GM19395 (cell line): ENCODE data around the gene FRMD4A.

Experiments used
- ATAC-seq: cut with Tn5 transposase; IDR thresholded peaks from one replicate; pipeline ENCODE4 v1.9.1; 2021; ENCODE audit warnings: mild to moderate bottlenecking, moderate library complexity; ENCODE audit not compliant: unreplicated experiment

The FRMD4A gene

GRCh38 chr10:13644866-13645265 lies 685.9 kb downstream of the FRMD4A start:
- ATAC-seq = no peak

- ATAC-seq = no peak
Observed at GRCh38 chr10:13643016-13643415, 687.7 kb downstream of the FRMD4A start.

GRCh38 chr10:13642293-13642692 lies 688.4 kb downstream of the FRMD4A start:
- ATAC-seq = no peak

- ATAC-seq = no peak
Observed at GRCh38 chr10:13637894-13638293, 692.8 kb downstream of the FRMD4A start.

GRCh38 chr10:13637303-13637856 lies 693.3 kb downstream of the FRMD4A start:
- ATAC-seq = no peak

GRCh38 chr10:13636776-13637175 lies 693.9 kb downstream of the FRMD4A start:
- ATAC-seq = no peak

GRCh38 chr10:13634207-13634606 lies 696.5 kb downstream of the FRMD4A start:
- no peak for ATAC-seq

- ATAC-seq = no peak
Observed at GRCh38 chr10:13633689-13634088, 697.0 kb downstream of the FRMD4A start.

GRCh38 chr10:13632884-13633440 lies 697.8 kb downstream of the FRMD4A start:
- no peak for ATAC-seq

- no peak for ATAC-seq
Observed at GRCh38 chr10:13632440-13632839, 698.3 kb downstream of the FRMD4A start.

GRCh38 chr10:13631594-13631993 lies 699.1 kb downstream of the FRMD4A start:
- no peak for ATAC-seq

GRCh38 chr10:13630231-13630630 lies 700.5 kb downstream of the FRMD4A start:
- ATAC-seq = no peak

- no peak for ATAC-seq
Observed at GRCh38 chr10:13629116-13629515, 701.6 kb downstream of the FRMD4A start.

GRCh38 chr10:13628661-13629060 lies 702.1 kb downstream of the FRMD4A start:
- ATAC-seq = no peak

GRCh38 chr10:13627459-13628310 lies 703.0 kb downstream of the FRMD4A start:
- no peak for ATAC-seq

- ATAC-seq = no peak
Observed at GRCh38 chr10:13624630-13625029, 706.1 kb downstream of the FRMD4A start.

GRCh38 chr10:13621931-13622330 lies 708.8 kb downstream of the FRMD4A start:
- no peak for ATAC-seq

GRCh38 chr10:13617116-13617515 lies 713.6 kb downstream of the FRMD4A start:
- no peak for ATAC-seq

- ATAC-seq = no peak
Observed at GRCh38 chr10:13615650-13616300, 714.9 kb downstream of the FRMD4A start.

GRCh38 chr10:13614530-13615332 lies 716.0 kb downstream of the FRMD4A start:
- ATAC-seq = no peak

GRCh38 chr10:13613519-13613918 lies 717.2 kb downstream of the FRMD4A start:
- no peak for ATAC-seq
